Loucy (cell line): ENCODE results near the gene SUCNR1.
"Not testable (repeated sequence)": the region's sequence is repeated elsewhere in the genome, so short reads cannot be mapped to it uniquely, and the experiment has no call there.

Experiments
- H2AFZ ChIP-seq: fragments of 200-600 bp; sonication (generic); 2 replicates; pipeline ENCODE4 v1.6.0; 2016; ENCODE audit warnings: antibody characterized with exemption, mild to moderate bottlenecking, low read length, moderate library complexity
- H3F3A ChIP-seq: fragments of 200-600 bp; 2 replicates; pipeline ENCODE4 v1.6.0; 2016; ENCODE audit warnings: antibody characterized with exemption, low read depth, mild to moderate bottlenecking
- H3K27me3 ChIP-seq: fragments of 200-600 bp; sonication (generic); 2 replicates; pipeline ENCODE4 v1.6.1; 2014; ENCODE audit warnings: low read length, mild to moderate bottlenecking; ENCODE audit not compliant: insufficient read depth, poor library complexity, severe bottlenecking
- H3K36me3 ChIP-seq: fragments of 200-600 bp; sonication (generic); 2 replicates; pipeline ENCODE4 v1.6.1; 2016; ENCODE audit warnings: low read length; ENCODE audit not compliant: insufficient read depth
- H3K4me1 ChIP-seq: fragments of 200-600 bp; sonication (generic); 2 replicates; pipeline ENCODE4 v1.5.1; 2014; ENCODE audit warnings: low read length, mild to moderate bottlenecking; ENCODE audit not compliant: insufficient read depth, poor library complexity, severe bottlenecking
- H3K4me2 ChIP-seq: fragments of 200-600 bp; sonication (generic); 2 replicates; pipeline ENCODE4 v1.6.0; 2014; ENCODE audit warnings: antibody characterized with exemption, low read length, low read depth, mild to moderate bottlenecking; ENCODE audit not compliant: poor library complexity, severe bottlenecking
- H3K4me3 ChIP-seq: fragments of 200-600 bp; sonication (generic); 2 replicates; pipeline ENCODE4 v1.5.1; 2014; ENCODE audit warnings: low read length, mild to moderate bottlenecking, mixed read lengths; ENCODE audit not compliant: poor library complexity, severe bottlenecking
- H3K79me2 ChIP-seq: fragments of 200-600 bp; sonication (generic); 2 replicates; pipeline ENCODE4 v1.6.1; 2014; ENCODE audit warnings: low read length; ENCODE audit not compliant: insufficient read depth
- H3K9ac ChIP-seq: fragments of 200-600 bp; sonication (generic); 2 replicates; pipeline ENCODE4 v1.6.0; 2014; ENCODE audit warnings: mild to moderate bottlenecking, low read depth, low read length, moderate library complexity; ENCODE audit not compliant: poor library complexity, severe bottlenecking
- H3K9me2 ChIP-seq: fragments of 200-600 bp; sonication (generic); replicated peaks from 2 replicates; pipeline ENCODE4 v1.6.1; 2016; ENCODE audit warnings: low read depth, low read length, mixed read lengths
- H3K9me3 ChIP-seq: fragments of 200-600 bp; sonication (generic); 2 replicates; pipeline ENCODE4 v1.6.1; 2014; ENCODE audit warnings: mild to moderate bottlenecking, antibody characterized with exemption, low read length, low read depth; ENCODE audit not compliant: insufficient read depth
- H4K20me1 ChIP-seq: fragments of 200-600 bp; sonication (generic); 2 replicates; pipeline ENCODE4 v1.6.0; 2014; ENCODE audit warnings: antibody characterized with exemption, low read length, mild to moderate bottlenecking; ENCODE audit not compliant: insufficient read depth, poor library complexity, severe bottlenecking
- CTCF ChIP-seq: fragments of 200-600 bp; sonication (generic); conservative IDR thresholded peaks from 2 replicates; pipeline ENCODE4 v1.5.1; 2014; ENCODE audit warnings: mild to moderate bottlenecking, antibody characterized with exemption, low read length
- EZH2phosphoT487 ChIP-seq: fragments of 200-600 bp; IDR thresholded peaks from 2 replicates; pipeline ENCODE4 v1.6.1; 2018; ENCODE audit warnings: antibody characterized with exemption, mild to moderate bottlenecking, moderate library complexity, borderline replicate concordance

Gene SUCNR1

GRCh38 chr3:151895478-151896241 is 22.2 kb downstream of the SUCNR1 start:
- H3F3A ChIP-seq: 0 out of 2 replicates have a peak, but pooled peaks cover 7% of the 10 kb centered on the region
- no peak for TF ChIP-seq EZH2phosphoT487
- peak overlapping the region; percentile 9 for H3K4me2 ChIP-seq
- H3K27me3 ChIP-seq: no peaks in the 10 kb centered on the region
- no peak overlapping the region for H3K4me3 ChIP-seq
- H2AFZ ChIP-seq: peak overlapping the region; percentile 7; the same call in 1 of the 2 replicates
- H3K36me3 ChIP-seq: no peaks in the 10 kb centered on the region
- no peaks in the 10 kb centered on the region for H3K9me2 ChIP-seq
- H4K20me1 ChIP-seq: no peaks in the 10 kb centered on the region
- no peaks in the 10 kb centered on the region for H3K79me2 ChIP-seq
- peaks cover 6% of the 10 kb centered on the region for H3K9me3 ChIP-seq
- H3K9ac ChIP-seq: peak overlapping the region; percentile 1
- H3K4me1 ChIP-seq: peaks cover 61% of the 10 kb centered on the region

GRCh38 chr3:151896246-151897012 is 23.0 kb downstream of the SUCNR1 start:
- peak overlapping the region; percentile 1 for H3K9ac ChIP-seq
- H3K9me2 ChIP-seq: no peaks in the 10 kb centered on the region
- peaks cover 6% of the 10 kb centered on the region; the same call in 1 of the 2 replicates for H3F3A ChIP-seq
- no peaks in the 10 kb centered on the region for H3K79me2 ChIP-seq
- TF ChIP-seq CTCF: no peak
- no peak for TF ChIP-seq EZH2phosphoT487
- H4K20me1 ChIP-seq: no peaks in the 10 kb centered on the region
- no peak overlapping the region for H3K4me3 ChIP-seq
- H2AFZ ChIP-seq: no peak overlapping the region
- no peaks in the 10 kb centered on the region for H3K36me3 ChIP-seq
- H3K4me1 ChIP-seq: peaks cover 61% of the 10 kb centered on the region
- no peaks in the 10 kb centered on the region for H3K27me3 ChIP-seq
- peak overlapping the region; percentile 9 for H3K4me2 ChIP-seq
- H3K9me3 ChIP-seq: peaks cover 6% of the 10 kb centered on the region

- not testable (repeated sequence) for H3K9ac ChIP-seq, H3K4me2 ChIP-seq, H4K20me1 ChIP-seq, H3K36me3 ChIP-seq, H3K79me2 ChIP-seq, H3K9me2 ChIP-seq, H3F3A ChIP-seq, H3K4me3 ChIP-seq, H3K27me3 ChIP-seq, H3K9me3 ChIP-seq, H2AFZ ChIP-seq
- peaks cover 61% of the 10 kb centered on the region for H3K4me1 ChIP-seq
These were observed 24.7 kb downstream of the SUCNR1 start for GRCh38 chr3:151898121-151898520.

GRCh38 chr3:151898564-151899261 is 25.3 kb downstream of the SUCNR1 start:
- H3F3A ChIP-seq: peaks cover 13% of the 10 kb centered on the region

More at GRCh38 chr3:151898564-151899261, 25.3 kb downstream of the SUCNR1 start:
- not testable (repeated sequence) for H3K9me3 ChIP-seq, H3K27me3 ChIP-seq, H3K9me2 ChIP-seq, H3K79me2 ChIP-seq, H3K4me2 ChIP-seq, H4K20me1 ChIP-seq, H2AFZ ChIP-seq, H3K9ac ChIP-seq, H3K36me3 ChIP-seq, H3K4me3 ChIP-seq
- H3K4me1 ChIP-seq: peaks cover 67% of the 10 kb centered on the region
